Loucy (cell line): ENCODE data around the gene LEUTX.

Experiments used
- H2AFZ ChIP-seq: fragments of 200-600 bp; sonication (generic); 2 replicates; pipeline ENCODE4 v1.6.0; 2016; ENCODE audit warnings: antibody characterized with exemption, mild to moderate bottlenecking, low read length, moderate library complexity
- H3F3A ChIP-seq: fragments of 200-600 bp; 2 replicates; pipeline ENCODE4 v1.6.0; 2016; ENCODE audit warnings: antibody characterized with exemption, low read depth, mild to moderate bottlenecking
- H3K27me3 ChIP-seq: fragments of 200-600 bp; sonication (generic); 2 replicates; pipeline ENCODE4 v1.6.1; 2014; ENCODE audit warnings: low read length, mild to moderate bottlenecking; ENCODE audit not compliant: insufficient read depth, poor library complexity, severe bottlenecking
- H3K36me3 ChIP-seq: fragments of 200-600 bp; sonication (generic); 2 replicates; pipeline ENCODE4 v1.6.1; 2016; ENCODE audit warnings: low read length; ENCODE audit not compliant: insufficient read depth
- H3K4me1 ChIP-seq: fragments of 200-600 bp; sonication (generic); 2 replicates; pipeline ENCODE4 v1.5.1; 2014; ENCODE audit warnings: low read length, mild to moderate bottlenecking; ENCODE audit not compliant: insufficient read depth, poor library complexity, severe bottlenecking
- H3K4me2 ChIP-seq: fragments of 200-600 bp; sonication (generic); 2 replicates; pipeline ENCODE4 v1.6.0; 2014; ENCODE audit warnings: antibody characterized with exemption, low read length, low read depth, mild to moderate bottlenecking; ENCODE audit not compliant: poor library complexity, severe bottlenecking
- H3K4me3 ChIP-seq: fragments of 200-600 bp; sonication (generic); 2 replicates; pipeline ENCODE4 v1.5.1; 2014; ENCODE audit warnings: low read length, mild to moderate bottlenecking, mixed read lengths; ENCODE audit not compliant: poor library complexity, severe bottlenecking
- H3K79me2 ChIP-seq: fragments of 200-600 bp; sonication (generic); 2 replicates; pipeline ENCODE4 v1.6.1; 2014; ENCODE audit warnings: low read length; ENCODE audit not compliant: insufficient read depth
- H3K9ac ChIP-seq: fragments of 200-600 bp; sonication (generic); 2 replicates; pipeline ENCODE4 v1.6.0; 2014; ENCODE audit warnings: mild to moderate bottlenecking, low read depth, low read length, moderate library complexity; ENCODE audit not compliant: poor library complexity, severe bottlenecking
- H3K9me2 ChIP-seq: fragments of 200-600 bp; sonication (generic); replicated peaks from 2 replicates; pipeline ENCODE4 v1.6.1; 2016; ENCODE audit warnings: low read depth, low read length, mixed read lengths
- H3K9me3 ChIP-seq: fragments of 200-600 bp; sonication (generic); 2 replicates; pipeline ENCODE4 v1.6.1; 2014; ENCODE audit warnings: mild to moderate bottlenecking, antibody characterized with exemption, low read length, low read depth; ENCODE audit not compliant: insufficient read depth
- H4K20me1 ChIP-seq: fragments of 200-600 bp; sonication (generic); 2 replicates; pipeline ENCODE4 v1.6.0; 2014; ENCODE audit warnings: antibody characterized with exemption, low read length, mild to moderate bottlenecking; ENCODE audit not compliant: insufficient read depth, poor library complexity, severe bottlenecking
- EZH2phosphoT487 ChIP-seq: fragments of 200-600 bp; IDR thresholded peaks from 2 replicates; pipeline ENCODE4 v1.6.1; 2018; ENCODE audit warnings: antibody characterized with exemption, mild to moderate bottlenecking, moderate library complexity, borderline replicate concordance
- TF ChIP-seq, protein P1 (sequence below): fragments of 200-600 bp; sonication (generic); conservative IDR thresholded peaks from 2 replicates; pipeline ENCODE4 v1.5.1; 2014; ENCODE audit warnings: mild to moderate bottlenecking, antibody characterized with exemption, low read length

Gene LEUTX

DNA sequence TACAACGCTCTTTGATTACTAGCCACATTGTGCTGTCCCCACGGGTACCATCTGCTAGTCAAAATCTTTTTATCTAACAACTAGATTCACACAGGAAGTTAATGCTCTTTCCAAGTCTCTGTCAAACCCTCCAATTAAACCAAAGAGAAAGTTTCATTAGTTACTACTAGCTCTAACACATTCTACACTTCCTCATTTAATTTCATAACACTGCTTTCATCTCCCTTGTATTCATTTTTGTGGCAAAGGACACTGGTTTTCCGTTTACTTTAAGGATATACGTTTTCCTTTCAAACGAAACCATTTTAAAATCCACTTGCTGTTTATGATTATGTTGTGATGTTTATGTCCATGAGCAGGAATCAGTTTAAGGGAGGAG, 50.0 kb downstream of the LEUTX start:
- Histone ChIP-seq H3K4me2 (no peak overlapping the region), H3K9ac (no peak overlapping the region), H4K20me1 (no peaks in the 10 kb centered on the region), H3F3A (no peaks in the 10 kb centered on the region), H3K9me3 (no peaks in the 10 kb centered on the region), H3K27me3 (no peaks in the 10 kb centered on the region), H3K4me1 (peaks cover 13% of the 10 kb centered on the region), H3K4me3 (no peak overlapping the region), H3K36me3 (peaks cover 38% of the 10 kb centered on the region; the same call in 1 of the 2 replicates), H2AFZ (no peak overlapping the region), H3K79me2 (peaks cover 25% of the 10 kb centered on the region; the same call in 1 of the 2 replicates), H3K9me2 (no peaks in the 10 kb centered on the region)
- TF ChIP-seq EZH2phosphoT487: no peak
- TF ChIP-seq, protein P1, sequence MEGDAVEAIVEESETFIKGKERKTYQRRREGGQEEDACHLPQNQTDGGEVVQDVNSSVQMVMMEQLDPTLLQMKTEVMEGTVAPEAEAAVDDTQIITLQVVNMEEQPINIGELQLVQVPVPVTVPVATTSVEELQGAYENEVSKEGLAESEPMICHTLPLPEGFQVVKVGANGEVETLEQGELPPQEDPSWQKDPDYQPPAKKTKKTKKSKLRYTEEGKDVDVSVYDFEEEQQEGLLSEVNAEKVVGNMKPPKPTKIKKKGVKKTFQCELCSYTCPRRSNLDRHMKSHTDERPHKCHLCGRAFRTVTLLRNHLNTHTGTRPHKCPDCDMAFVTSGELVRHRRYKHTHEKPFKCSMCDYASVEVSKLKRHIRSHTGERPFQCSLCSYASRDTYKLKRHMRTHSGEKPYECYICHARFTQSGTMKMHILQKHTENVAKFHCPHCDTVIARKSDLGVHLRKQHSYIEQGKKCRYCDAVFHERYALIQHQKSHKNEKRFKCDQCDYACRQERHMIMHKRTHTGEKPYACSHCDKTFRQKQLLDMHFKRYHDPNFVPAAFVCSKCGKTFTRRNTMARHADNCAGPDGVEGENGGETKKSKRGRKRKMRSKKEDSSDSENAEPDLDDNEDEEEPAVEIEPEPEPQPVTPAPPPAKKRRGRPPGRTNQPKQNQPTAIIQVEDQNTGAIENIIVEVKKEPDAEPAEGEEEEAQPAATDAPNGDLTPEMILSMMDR: no peak

DNA sequence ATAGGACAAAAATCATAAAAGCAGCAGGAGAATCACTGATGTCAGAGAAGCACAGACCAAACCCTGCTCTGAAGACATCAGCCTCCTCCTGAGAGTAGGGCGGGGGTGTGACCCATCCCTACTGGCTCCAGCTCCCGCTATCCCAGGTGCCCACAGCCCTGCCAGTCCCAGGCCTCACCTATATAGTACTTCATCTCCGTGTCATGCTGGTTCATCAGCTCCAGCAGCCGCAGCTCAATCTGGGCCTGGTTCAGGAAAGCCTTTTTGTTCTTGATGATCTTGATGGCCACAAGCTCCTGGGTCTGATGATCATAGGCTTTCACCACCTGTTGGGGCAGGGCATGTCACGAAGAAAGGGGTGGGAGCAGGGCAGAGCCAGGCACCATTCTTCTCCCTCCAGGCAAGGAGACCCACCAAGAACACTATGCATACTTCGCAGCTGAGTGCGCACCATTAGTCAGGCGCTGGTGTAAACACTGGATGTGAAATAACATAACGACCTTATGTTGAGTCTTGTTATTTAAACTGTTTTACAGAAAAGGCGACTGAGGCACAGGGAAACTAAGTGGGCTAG, 51.1 kb downstream of the LEUTX start:
- Histone ChIP-seq H3F3A (0 out of 2 replicates have a peak, but pooled peaks cover under 1% of the 10 kb centered on the region), H3K79me2 (peaks cover 21% of the 10 kb centered on the region; the same call in 1 of the 2 replicates), H2AFZ (no peak overlapping the region), H3K9me3 (no peaks in the 10 kb centered on the region), H3K4me2 (no peak overlapping the region), H3K9ac (no peak overlapping the region), H3K4me3 (no peak overlapping the region), H3K36me3 (peaks cover 44% of the 10 kb centered on the region; the same call in 1 of the 2 replicates), H4K20me1 (no peaks in the 10 kb centered on the region), H3K27me3 (no peaks in the 10 kb centered on the region), H3K4me1 (peaks cover 13% of the 10 kb centered on the region), H3K9me2 (no peaks in the 10 kb centered on the region)
- no peak for TF ChIP-seq EZH2phosphoT487
- TF ChIP-seq, protein P1: no peak

DNA sequence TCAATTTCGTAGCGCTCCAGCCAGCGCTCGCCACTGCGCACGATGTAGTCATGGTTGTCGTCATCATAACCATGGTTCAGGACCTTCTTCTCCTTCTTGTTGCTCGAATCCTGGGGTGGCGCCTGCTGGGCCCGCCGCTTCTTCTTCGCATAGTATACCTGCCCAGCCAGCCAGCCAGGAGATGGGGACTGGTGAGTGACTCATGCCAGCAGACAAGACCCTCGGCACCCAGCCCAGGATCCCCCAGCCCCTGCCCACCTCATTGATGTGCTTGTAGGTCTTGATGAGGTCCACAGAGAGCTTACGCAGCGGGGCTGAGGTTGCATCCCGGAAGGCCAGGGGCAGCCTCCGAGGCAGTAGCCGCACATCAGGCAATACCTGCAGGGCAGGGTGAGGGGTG, 51.8 kb downstream of the LEUTX start:
- H3K4me1 ChIP-seq: peaks cover 13% of the 10 kb centered on the region
- H3K9me2 ChIP-seq: no peaks in the 10 kb centered on the region
- H3K79me2 ChIP-seq: peaks cover 21% of the 10 kb centered on the region; the same call in 1 of the 2 replicates
- H3K4me3 ChIP-seq: no peak overlapping the region
- H3K36me3 ChIP-seq: peaks cover 48% of the 10 kb centered on the region; the same call in 1 of the 2 replicates
- no peaks in the 10 kb centered on the region for H4K20me1 ChIP-seq
- H3F3A ChIP-seq: 0 out of 2 replicates have a peak, but pooled peaks cover 3% of the 10 kb centered on the region
- no peaks in the 10 kb centered on the region for H3K27me3 ChIP-seq
- no peak overlapping the region for H2AFZ ChIP-seq
- H3K4me2 ChIP-seq: no peak overlapping the region
- TF ChIP-seq, protein P1: no peak
- TF ChIP-seq EZH2phosphoT487: no peak
- H3K9me3 ChIP-seq: no peaks in the 10 kb centered on the region
- H3K9ac ChIP-seq: no peak overlapping the region
